Islet precursor cell (in vitro differentiated cells): Measurements from ENCODE around the gene JADE2.
A peak's percentile ranks its signal among the peaks of the same experiment; 100 is the strongest.

Experiments used
- DNase-seq: peaks from one replicate; pipeline ENCODE4 v3.0.0-alpha.2; 2018

JADE2 gene

GRCh38 chr5:134571693-134572405 lies 46.4 kb downstream of the JADE2 start:
- no peak for DNase-seq

- no peak for DNase-seq
Observed at GRCh38 chr5:134572811-134573210, 47.3 kb downstream of the JADE2 start.

- no peak for DNase-seq
Observed at GRCh38 chr5:134574521-134574920, 49.1 kb downstream of the JADE2 start.

- no peak for DNase-seq
Observed at GRCh38 chr5:134575316-134575715, 49.8 kb downstream of the JADE2 start.

GRCh38 chr5:134576386-134577021 lies 51.0 kb downstream of the JADE2 start:
- DNase-seq: no peak

GRCh38 chr5:134577022-134577795 lies 51.7 kb downstream of the JADE2 start:
- peak; percentile 85 for DNase-seq

GRCh38 chr5:134577796-134578577 lies 52.5 kb downstream of the JADE2 start:
- DNase-seq: peak; percentile 84

- DNase-seq: no peak
Observed at GRCh38 chr5:134578578-134579283, 53.3 kb downstream of the JADE2 start.

- no peak for DNase-seq
Observed at GRCh38 chr5:134579284-134579771, 53.9 kb downstream of the JADE2 start.

GRCh38 chr5:134580001-134580460 lies 54.6 kb downstream of the JADE2 start:
- DNase-seq: no peak

- no peak for DNase-seq
Observed at GRCh38 chr5:134581241-134581981, 55.9 kb downstream of the JADE2 start.

GRCh38 chr5:134582281-134582680 lies 56.8 kb downstream of the JADE2 start:
- no peak for DNase-seq

GRCh38 chr5:134582941-134583340 lies 57.5 kb downstream of the JADE2 start:
- peak; percentile 26 for DNase-seq

- peak; percentile 44 for DNase-seq
Observed at GRCh38 chr5:134583766-134584165, 58.3 kb downstream of the JADE2 start.

GRCh38 chr5:134584662-134585061 lies 59.2 kb downstream of the JADE2 start:
- DNase-seq: peak; percentile 32

- peak; percentile 37 for DNase-seq
Observed at GRCh38 chr5:134585966-134586365, 60.5 kb downstream of the JADE2 start.

GRCh38 chr5:134586866-134587524 lies 61.5 kb downstream of the JADE2 start:
- DNase-seq: peak; percentile 94

GRCh38 chr5:134590992-134591659 lies 65.7 kb downstream of the JADE2 start:
- DNase-seq: peak; percentile 54

- DNase-seq: peak; percentile 73
Observed at GRCh38 chr5:134592141-134592746, 66.8 kb downstream of the JADE2 start.

- no peak for DNase-seq
Observed at GRCh38 chr5:134594336-134594735, 68.9 kb downstream of the JADE2 start.
